ENCODE data around the gene GRIP2.

Gene GRIP2

DNA sequence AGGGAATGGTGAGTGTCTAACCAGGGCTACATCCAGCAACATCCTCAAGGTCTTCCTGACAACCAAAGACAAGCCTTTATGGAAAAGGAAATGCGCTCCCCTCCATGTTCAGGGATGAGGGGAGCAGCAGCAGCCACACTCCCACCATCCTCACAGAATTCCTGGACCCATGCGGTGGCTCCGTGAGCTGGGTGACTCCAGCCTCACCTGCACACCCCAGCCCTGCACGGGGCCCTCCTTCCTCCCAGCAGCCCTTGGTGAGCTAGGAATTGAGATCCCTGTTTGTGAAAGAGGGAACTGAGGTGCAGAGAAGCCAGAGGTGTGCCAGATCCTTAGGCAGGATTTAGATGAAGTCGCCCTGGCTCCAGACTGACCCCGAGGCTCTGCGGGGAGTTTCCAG is 52.3 kb downstream of the GRIP2 start:
- Histone ChIP-seq H3K9me2 (replicated peaks; ENCODE audit: insufficient read depth, low read length) (no peaks in the 10 kb centered on the region), H3K79me2 (ENCODE audit: low read length) (no peaks in the 10 kb centered on the region), H4K20me1 (ENCODE audit: insufficient read depth, low read length) (no peaks in the 10 kb centered on the region), H3K9me3 (replicated peaks; ENCODE audit: insufficient read depth, low read length) (no peaks in the 10 kb centered on the region), H3K27ac (ENCODE audit: low read length) (no peak overlapping the region), H3K4me3 (ENCODE audit: low read length) (no peak overlapping the region), H3K27me3 (replicated peaks; ENCODE audit: insufficient read depth, low read length) (no peaks in the 10 kb centered on the region), H3K4me2 (ENCODE audit: low read depth, low read length) (no peak overlapping the region), H3F3A (ENCODE audit: insufficient read depth, low read length) (no peaks in the 10 kb centered on the region), H3K4me1 (ENCODE audit: low read length) (peaks cover 16% of the 10 kb centered on the region), H3K9ac (ENCODE audit: low read length) (no peak overlapping the region), H3K36me3 (replicated peaks; ENCODE audit: insufficient read depth, low read length) (no peaks in the 10 kb centered on the region), H2AFZ (ENCODE audit: low read length) (no peak overlapping the region)
- TF ChIP-seq EZH2phosphoT487 (IDR thresholded peaks at IDR 0.05; ENCODE audit: low read length) (no peak), EZH2 (optimal IDR thresholded peaks at IDR 0.05; ENCODE audit: low read depth, low read length) (no peak), CTCF (IDR thresholded peaks at IDR 0.05; ENCODE audit: low read length) (no peak)
- DNase-seq: no peak

DNA sequence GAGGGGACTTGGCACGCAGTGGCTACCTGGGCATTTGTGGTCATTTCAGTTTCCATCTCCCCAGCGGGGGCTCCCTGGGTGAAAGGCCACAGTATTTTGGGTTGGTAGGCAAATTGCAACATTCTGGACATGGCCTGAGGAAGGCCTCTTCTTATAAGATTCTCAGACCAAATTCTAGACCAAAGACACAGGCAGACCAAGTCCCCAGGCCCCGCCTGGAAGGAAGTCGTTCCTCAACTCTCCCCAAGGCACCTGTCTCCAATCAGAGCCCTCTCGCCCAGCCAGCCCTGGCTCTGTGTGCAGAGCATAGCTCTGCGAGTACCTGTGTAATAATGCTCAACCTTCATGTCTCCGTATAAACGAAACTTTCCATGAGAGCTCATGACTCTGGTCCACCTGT is 53.1 kb downstream of the GRIP2 start:
- Histone ChIP-seq H3K79me2 (ENCODE audit: low read length) (no peaks in the 10 kb centered on the region), H3K4me3 (ENCODE audit: low read length) (no peak overlapping the region; the same call in 1 of the 2 replicates), H3K27ac (ENCODE audit: low read length) (peak overlapping the region; percentile 65), H3K9me3 (replicated peaks; ENCODE audit: insufficient read depth, low read length) (no peaks in the 10 kb centered on the region), H3K27me3 (replicated peaks; ENCODE audit: insufficient read depth, low read length) (no peaks in the 10 kb centered on the region), H3K9me2 (replicated peaks; ENCODE audit: insufficient read depth, low read length) (no peaks in the 10 kb centered on the region), H3K36me3 (replicated peaks; ENCODE audit: insufficient read depth, low read length) (no peaks in the 10 kb centered on the region), H3F3A (ENCODE audit: insufficient read depth, low read length) (no peaks in the 10 kb centered on the region), H3K4me2 (ENCODE audit: low read depth, low read length) (peak overlapping the region; percentile 53; the same call in 1 of the 2 replicates), H3K4me1 (ENCODE audit: low read length) (peaks cover 16% of the 10 kb centered on the region), H2AFZ (ENCODE audit: low read length) (no peak overlapping the region), H3K9ac (ENCODE audit: low read length) (peak overlapping the region; percentile 18; the same call in 1 of the 2 replicates), H4K20me1 (ENCODE audit: insufficient read depth, low read length) (no peaks in the 10 kb centered on the region)
- TF ChIP-seq CTCF (IDR thresholded peaks at IDR 0.05; ENCODE audit: low read length) (no peak), EZH2phosphoT487 (IDR thresholded peaks at IDR 0.05; ENCODE audit: low read length) (no peak), EZH2 (optimal IDR thresholded peaks at IDR 0.05; ENCODE audit: low read depth, low read length) (no peak)
- DNase-seq: no peak

- no peaks in the 10 kb centered on the region for H3K9me3 ChIP-seq (replicated peaks; ENCODE audit: insufficient read depth, low read length)
- peak overlapping the region; percentile 65; the same call in 1 of the 2 replicates for H3K27ac ChIP-seq (ENCODE audit: low read length)
- H3K27me3 ChIP-seq (replicated peaks; ENCODE audit: insufficient read depth, low read length): no peaks in the 10 kb centered on the region
- H3K9me2 ChIP-seq (replicated peaks; ENCODE audit: insufficient read depth, low read length): no peaks in the 10 kb centered on the region
- peak overlapping the region; percentile 53; the same call in 1 of the 2 replicates for H3K4me2 ChIP-seq (ENCODE audit: low read depth, low read length)
- TF ChIP-seq CTCF (IDR thresholded peaks at IDR 0.05; ENCODE audit: low read length) (no peak), EZH2 (optimal IDR thresholded peaks at IDR 0.05; ENCODE audit: low read depth, low read length) (no peak), EZH2phosphoT487 (IDR thresholded peaks at IDR 0.05; ENCODE audit: low read length) (no peak)
- H3K79me2 ChIP-seq (ENCODE audit: low read length): no peaks in the 10 kb centered on the region
- H3K9ac ChIP-seq (ENCODE audit: low read length): peak overlapping the region; percentile 18; the same call in 1 of the 2 replicates
- no peaks in the 10 kb centered on the region for H4K20me1 ChIP-seq (ENCODE audit: insufficient read depth, low read length)
- no peak overlapping the region; the same call in 1 of the 2 replicates for H2AFZ ChIP-seq (ENCODE audit: low read length)
- H3K36me3 ChIP-seq (replicated peaks; ENCODE audit: insufficient read depth, low read length): no peaks in the 10 kb centered on the region
- H3K4me3 ChIP-seq (ENCODE audit: low read length): peak overlapping the region; percentile 23; the same call in 1 of the 2 replicates
- peak; percentile 65 for DNase-seq
- H3F3A ChIP-seq (ENCODE audit: insufficient read depth, low read length): no peaks in the 10 kb centered on the region
- H3K4me1 ChIP-seq (ENCODE audit: low read length): peaks cover 16% of the 10 kb centered on the region
These were observed 53.7 kb downstream of the GRIP2 start for GRCh38 chr3:14486460-14486859.
